Ishikawa (cell line): ENCODE results near the gene CAMK1D.
A peak's percentile ranks its signal among the peaks of the same experiment; 100 is the strongest.

ENCODE experiments used
- CEBPB ChIP-seq: IDR thresholded peaks from 2 replicates; pipeline ENCODE4 v1.6.1; 2012
- CREB1 ChIP-seq: IDR thresholded peaks from 2 replicates; pipeline ENCODE4 v1.6.1; 2012; ENCODE audit warnings: low read depth
- EGR1 ChIP-seq: IDR thresholded peaks from 2 replicates; pipeline ENCODE4 v1.6.1; 2012
- EP300 ChIP-seq: IDR thresholded peaks from 2 replicates; pipeline ENCODE4 v1.6.1; 2012; ENCODE audit warnings: borderline replicate concordance
- FOXM1 ChIP-seq: IDR thresholded peaks from 2 replicates; pipeline ENCODE4 v1.6.1; 2012; ENCODE audit warnings: low read depth, borderline replicate concordance
- NFIC ChIP-seq: IDR thresholded peaks from 2 replicates; pipeline ENCODE4 v1.6.1; 2012
- RAD21 ChIP-seq: IDR thresholded peaks from 2 replicates; pipeline ENCODE4 v1.6.1; 2012; ENCODE audit warnings: low read depth
- TAF1 ChIP-seq: IDR thresholded peaks from 2 replicates; pipeline ENCODE4 v1.6.1; 2012; ENCODE audit warnings: low read depth, mild to moderate bottlenecking
- TCF12 ChIP-seq: IDR thresholded peaks from 2 replicates; pipeline ENCODE4 v1.6.1; 2012; ENCODE audit warnings: low read depth
- TEAD4 ChIP-seq: IDR thresholded peaks from 2 replicates; pipeline ENCODE4 v1.6.1; 2012
- YY1 ChIP-seq: IDR thresholded peaks from 2 replicates; pipeline ENCODE4 v1.6.1; 2012; ENCODE audit warnings: low read depth
- ZBTB7A ChIP-seq: IDR thresholded peaks from 2 replicates; pipeline ENCODE4 v1.6.1; 2012; ENCODE audit warnings: low read depth
- TF ChIP-seq, protein P1 (sequence below): IDR thresholded peaks from 2 replicates; pipeline ENCODE4 v1.6.1; 2012
- TF ChIP-seq, protein P2 (sequence below): IDR thresholded peaks from 2 replicates; pipeline ENCODE4 v1.6.1; 2012
- TF ChIP-seq, protein P3 (sequence below): IDR thresholded peaks from 2 replicates; pipeline ENCODE4 v1.6.1; 2012; ENCODE audit warnings: low read depth, mild to moderate bottlenecking

Gene CAMK1D

DNA sequence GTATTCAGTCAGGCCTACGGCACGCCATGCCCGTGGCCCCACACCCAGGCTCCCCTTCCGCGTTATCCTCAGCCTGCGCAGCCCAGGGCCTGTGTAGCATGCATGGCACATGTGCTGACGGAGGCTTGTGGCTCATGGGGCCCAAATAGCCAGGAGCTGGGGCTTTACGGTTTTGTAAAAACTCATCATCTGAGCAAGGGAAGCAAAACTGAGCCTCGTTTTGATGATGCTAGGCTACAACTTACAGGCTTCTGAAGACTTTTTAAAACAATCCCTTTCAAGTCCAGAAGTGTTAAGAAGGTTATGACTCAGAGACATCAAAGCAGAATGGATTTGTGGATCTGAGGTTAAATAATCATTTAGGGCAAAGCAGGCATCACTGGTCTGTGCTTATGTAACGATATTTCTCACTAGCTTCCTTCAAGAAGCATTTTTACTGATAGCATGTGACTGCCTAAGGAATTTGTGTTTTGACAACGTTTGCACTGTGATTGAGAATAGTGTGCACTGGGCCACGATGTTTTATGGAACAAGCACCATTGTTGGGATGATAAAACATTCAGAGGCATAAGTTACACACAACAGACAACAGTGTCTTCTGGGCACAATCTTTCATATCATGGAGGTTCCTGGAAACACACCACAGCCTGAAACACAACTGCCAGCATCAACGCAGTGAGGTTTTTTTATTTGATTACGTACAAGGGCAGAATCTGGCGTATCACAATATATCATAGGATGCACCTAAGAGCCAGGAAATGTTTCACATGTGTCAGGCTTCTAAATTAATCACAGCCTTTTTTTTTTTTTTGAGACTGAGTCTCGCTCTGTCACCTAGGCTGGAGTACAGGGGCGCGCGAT lies 377.9 kb downstream of the CAMK1D start:
- TF ChIP-seq ZBTB7A: no peak
- no peak for TF ChIP-seq YY1
- TF ChIP-seq, protein P1, sequence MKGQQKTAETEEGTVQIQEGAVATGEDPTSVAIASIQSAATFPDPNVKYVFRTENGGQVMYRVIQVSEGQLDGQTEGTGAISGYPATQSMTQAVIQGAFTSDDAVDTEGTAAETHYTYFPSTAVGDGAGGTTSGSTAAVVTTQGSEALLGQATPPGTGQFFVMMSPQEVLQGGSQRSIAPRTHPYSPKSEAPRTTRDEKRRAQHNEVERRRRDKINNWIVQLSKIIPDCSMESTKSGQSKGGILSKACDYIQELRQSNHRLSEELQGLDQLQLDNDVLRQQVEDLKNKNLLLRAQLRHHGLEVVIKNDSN: no peak
- TF ChIP-seq CEBPB: no peak
- no peak for TF ChIP-seq EGR1
- no peak for TF ChIP-seq TEAD4
- TF ChIP-seq EP300: no peak
- TF ChIP-seq CREB1: no peak
- no peak for TF ChIP-seq TAF1
- TF ChIP-seq TCF12: no peak
- TF ChIP-seq NFIC: no peak
- no peak for TF ChIP-seq FOXM1
- TF ChIP-seq, protein P2, sequence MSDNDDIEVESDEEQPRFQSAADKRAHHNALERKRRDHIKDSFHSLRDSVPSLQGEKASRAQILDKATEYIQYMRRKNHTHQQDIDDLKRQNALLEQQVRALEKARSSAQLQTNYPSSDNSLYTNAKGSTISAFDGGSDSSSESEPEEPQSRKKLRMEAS: no peak
- TF ChIP-seq RAD21: no peak
- TF ChIP-seq, protein P3, sequence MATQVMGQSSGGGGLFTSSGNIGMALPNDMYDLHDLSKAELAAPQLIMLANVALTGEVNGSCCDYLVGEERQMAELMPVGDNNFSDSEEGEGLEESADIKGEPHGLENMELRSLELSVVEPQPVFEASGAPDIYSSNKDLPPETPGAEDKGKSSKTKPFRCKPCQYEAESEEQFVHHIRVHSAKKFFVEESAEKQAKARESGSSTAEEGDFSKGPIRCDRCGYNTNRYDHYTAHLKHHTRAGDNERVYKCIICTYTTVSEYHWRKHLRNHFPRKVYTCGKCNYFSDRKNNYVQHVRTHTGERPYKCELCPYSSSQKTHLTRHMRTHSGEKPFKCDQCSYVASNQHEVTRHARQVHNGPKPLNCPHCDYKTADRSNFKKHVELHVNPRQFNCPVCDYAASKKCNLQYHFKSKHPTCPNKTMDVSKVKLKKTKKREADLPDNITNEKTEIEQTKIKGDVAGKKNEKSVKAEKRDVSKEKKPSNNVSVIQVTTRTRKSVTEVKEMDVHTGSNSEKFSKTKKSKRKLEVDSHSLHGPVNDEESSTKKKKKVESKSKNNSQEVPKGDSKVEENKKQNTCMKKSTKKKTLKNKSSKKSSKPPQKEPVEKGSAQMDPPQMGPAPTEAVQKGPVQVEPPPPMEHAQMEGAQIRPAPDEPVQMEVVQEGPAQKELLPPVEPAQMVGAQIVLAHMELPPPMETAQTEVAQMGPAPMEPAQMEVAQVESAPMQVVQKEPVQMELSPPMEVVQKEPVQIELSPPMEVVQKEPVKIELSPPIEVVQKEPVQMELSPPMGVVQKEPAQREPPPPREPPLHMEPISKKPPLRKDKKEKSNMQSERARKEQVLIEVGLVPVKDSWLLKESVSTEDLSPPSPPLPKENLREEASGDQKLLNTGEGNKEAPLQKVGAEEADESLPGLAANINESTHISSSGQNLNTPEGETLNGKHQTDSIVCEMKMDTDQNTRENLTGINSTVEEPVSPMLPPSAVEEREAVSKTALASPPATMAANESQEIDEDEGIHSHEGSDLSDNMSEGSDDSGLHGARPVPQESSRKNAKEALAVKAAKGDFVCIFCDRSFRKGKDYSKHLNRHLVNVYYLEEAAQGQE: no peak

DNA sequence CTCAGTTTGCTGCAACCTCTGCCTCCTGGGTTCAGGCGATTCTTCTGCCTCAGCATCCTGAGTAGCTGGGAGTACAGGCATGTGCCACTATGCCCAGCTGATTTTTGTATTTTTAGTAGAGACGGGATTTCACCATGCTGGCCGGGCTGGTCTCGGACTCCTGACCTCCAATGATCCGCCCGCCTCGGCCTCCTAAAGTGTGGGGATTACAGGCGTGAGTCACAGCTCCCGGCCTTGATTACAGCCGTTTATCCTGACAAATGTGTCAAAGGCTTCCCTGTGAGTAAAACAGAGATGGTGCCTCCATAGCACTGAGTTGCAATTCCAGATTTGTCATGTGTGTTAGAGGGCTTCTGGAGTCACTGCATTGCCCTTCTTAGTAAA lies 378.5 kb downstream of the CAMK1D start:
- TF ChIP-seq, protein P3: no peak
- TF ChIP-seq RAD21 (no peak), CEBPB (no peak), TAF1 (no peak), TEAD4 (no peak), EGR1 (no peak)

DNA sequence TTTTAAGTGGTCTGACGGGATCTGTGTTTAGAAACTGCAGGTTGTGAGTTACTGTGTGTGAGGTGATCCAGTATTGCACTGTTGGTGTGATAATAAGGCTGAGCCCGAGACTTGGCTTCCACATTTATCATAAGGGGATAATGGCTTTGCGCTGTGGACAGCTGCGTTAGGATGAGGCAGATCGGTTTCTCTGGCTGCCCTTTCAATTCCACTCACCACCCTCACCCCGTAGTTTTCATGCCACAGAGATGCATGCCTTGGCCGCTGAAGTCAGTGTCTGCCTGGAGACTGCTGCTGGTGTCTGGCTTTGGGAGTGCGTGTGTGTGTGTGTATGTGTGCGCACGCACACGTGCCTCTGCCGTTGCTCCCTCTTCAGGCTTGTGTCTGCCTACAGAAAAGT lies 379.1 kb downstream of the CAMK1D start:
- TF ChIP-seq TEAD4 (no peak), EP300 (no peak), ZBTB7A (no peak), EGR1 (no peak), FOXM1 (no peak), CREB1 (no peak), NFIC (no peak), TAF1 (no peak), TCF12 (no peak), RAD21 (no peak), YY1 (no peak), CEBPB (no peak)
- TF ChIP-seq, protein P1: no peak
- TF ChIP-seq, protein P3: no peak
- TF ChIP-seq, protein P2: no peak

DNA sequence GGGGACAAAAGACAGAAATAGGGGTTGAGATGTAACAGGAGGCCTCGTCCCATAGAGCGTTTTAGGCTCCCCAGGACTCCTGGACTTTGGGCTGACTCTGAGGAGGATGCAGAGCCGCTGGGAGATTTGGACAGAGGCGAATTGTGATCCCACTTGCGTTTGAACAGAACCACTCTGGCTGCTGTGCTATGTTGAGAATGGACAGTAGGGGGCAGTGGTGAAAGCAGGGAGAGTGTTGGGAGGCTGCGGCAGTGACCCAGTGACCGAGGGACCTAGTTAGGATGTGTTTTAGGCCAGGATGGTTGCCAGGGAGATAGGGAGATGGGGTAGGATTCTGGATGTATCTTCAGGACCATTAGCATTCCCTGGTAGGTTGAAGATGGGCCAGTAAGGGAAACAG lies 380.5 kb downstream of the CAMK1D start:
- TF ChIP-seq, protein P3: peak; percentile 20; the same call in 1 of the 2 replicates
- TF ChIP-seq RAD21: peak; percentile 71
- TF ChIP-seq TCF12: no peak
- no peak for TF ChIP-seq EGR1
